NCI-H2107 treated with DMSO at 0.1 percent for 48 hours (cell line): Measurements from ENCODE around the gene MYPN.
"Not testable (repeated sequence)": the region's sequence is repeated elsewhere in the genome, so short reads cannot be mapped to it uniquely, and the experiment has no call there.

ENCODE experiments used
- DNase-seq: peaks from one replicate; lab custom pipeline; 2025; ENCODE audit not compliant: unreplicated experiment; lab: John Stamatoyannopoulos, UW

MYPN gene

GRCh38 chr10:68223535-68224165 is 114.4 kb downstream of the MYPN start:
- DNase-seq = no peak

- no peak for DNase-seq
These were observed 115.5 kb downstream of the MYPN start for GRCh38 chr10:68224810-68225209.

GRCh38 chr10:68230268-68230667 is 121.0 kb downstream of the MYPN start:
- no peak for DNase-seq

GRCh38 chr10:68231106-68231816 is 122.0 kb downstream of the MYPN start:
- peak; percentile 6 for DNase-seq

GRCh38 chr10:68231817-68232251 is 122.5 kb downstream of the MYPN start, which contains the start of gene ATOH7:
Gene ATOH7 (minus strand): TSS chr10:68232113. CDS start chr10:68231677, 436 bp downstream.
- no peak for DNase-seq

GRCh38 chr10:68233046-68233445 is 123.8 kb downstream of the MYPN start:
- DNase-seq = no peak

GRCh38 chr10:68235111-68235510 is 125.8 kb downstream of the MYPN start:
- DNase-seq = no peak

GRCh38 chr10:68235581-68235980 is 126.3 kb downstream of the MYPN start:
- no peak for DNase-seq

- no peak for DNase-seq
These were observed 127.9 kb downstream of the MYPN start for GRCh38 chr10:68237173-68237572.

GRCh38 chr10:68238371-68238770 is 129.1 kb downstream of the MYPN start:
- DNase-seq = no peak

- DNase-seq = no peak
These were observed 129.8 kb downstream of the MYPN start for GRCh38 chr10:68239069-68239468.

- peak; percentile 23 for DNase-seq
These were observed 130.4 kb downstream of the MYPN start for GRCh38 chr10:68239596-68240150.

GRCh38 chr10:68242051-68242450 is 132.8 kb downstream of the MYPN start:
- DNase-seq = no peak

- DNase-seq = not testable (repeated sequence)
These were observed 137.1 kb downstream of the MYPN start for GRCh38 chr10:68246397-68246796.

- DNase-seq = no peak
These were observed 138.6 kb downstream of the MYPN start for GRCh38 chr10:68247931-68248330.

GRCh38 chr10:68249297-68249696 is 140.0 kb downstream of the MYPN start:
- no peak for DNase-seq

GRCh38 chr10:68251151-68251550 is 141.9 kb downstream of the MYPN start:
- no peak for DNase-seq

- DNase-seq = peak; percentile 4
These were observed 142.6 kb downstream of the MYPN start for GRCh38 chr10:68251625-68252495.

GRCh38 chr10:68253346-68253745 is 144.1 kb downstream of the MYPN start:
- DNase-seq = no peak

GRCh38 chr10:68261132-68261856 is 152.0 kb downstream of the MYPN start:
- peak; percentile 21 for DNase-seq
